ENCODE measurements around the gene CDH4.

- no peak for TF ChIP-seq POLR2A (IDR thresholded peaks at IDR 0.05)
- no peak for TF ChIP-seq EP300 (IDR thresholded peaks at IDR 0.05; ENCODE audit: low read depth)
- TF ChIP-seq CTCF (IDR thresholded peaks at IDR 0.05): no peak
These were observed 492.8 kb downstream of the CDH4 start for GRCh38 chr20:61744691-61745396.
